ENCODE measurements around the gene BAIAP2.

BAIAP2 gene

DNA sequence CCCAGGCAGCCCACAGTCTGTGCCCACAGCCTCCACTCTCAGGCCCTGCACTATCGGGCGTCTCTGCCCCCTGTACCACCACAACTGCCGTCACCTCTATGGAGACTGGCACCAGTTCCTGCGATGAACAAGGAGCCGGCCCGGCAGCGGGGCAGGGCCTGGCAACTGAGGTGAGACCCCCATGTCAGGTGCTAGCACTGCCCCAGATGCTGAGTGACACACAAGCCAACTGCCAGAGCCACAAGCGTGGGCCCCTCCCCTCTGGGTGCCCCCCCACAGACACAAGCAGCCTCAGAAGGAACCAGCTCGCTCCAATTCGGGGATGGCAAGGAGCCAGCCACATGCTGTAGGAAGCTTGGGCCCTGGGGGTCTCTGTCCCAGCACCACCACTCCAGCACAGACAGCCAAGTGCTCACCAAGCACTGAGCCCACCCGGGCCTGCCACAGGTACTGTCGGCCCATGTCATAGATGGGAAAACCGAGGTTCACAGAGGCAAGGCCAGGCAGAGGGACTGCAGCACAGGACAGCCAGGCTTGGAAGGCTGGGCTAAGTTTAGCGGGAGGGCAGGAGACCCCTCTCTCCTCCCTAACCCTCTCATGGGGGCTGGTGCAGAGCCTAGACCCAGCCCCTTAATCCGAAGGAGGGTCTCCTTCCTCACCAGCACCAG, 128.9 kb downstream of the BAIAP2 start:
- DNase-seq = no peak

DNA sequence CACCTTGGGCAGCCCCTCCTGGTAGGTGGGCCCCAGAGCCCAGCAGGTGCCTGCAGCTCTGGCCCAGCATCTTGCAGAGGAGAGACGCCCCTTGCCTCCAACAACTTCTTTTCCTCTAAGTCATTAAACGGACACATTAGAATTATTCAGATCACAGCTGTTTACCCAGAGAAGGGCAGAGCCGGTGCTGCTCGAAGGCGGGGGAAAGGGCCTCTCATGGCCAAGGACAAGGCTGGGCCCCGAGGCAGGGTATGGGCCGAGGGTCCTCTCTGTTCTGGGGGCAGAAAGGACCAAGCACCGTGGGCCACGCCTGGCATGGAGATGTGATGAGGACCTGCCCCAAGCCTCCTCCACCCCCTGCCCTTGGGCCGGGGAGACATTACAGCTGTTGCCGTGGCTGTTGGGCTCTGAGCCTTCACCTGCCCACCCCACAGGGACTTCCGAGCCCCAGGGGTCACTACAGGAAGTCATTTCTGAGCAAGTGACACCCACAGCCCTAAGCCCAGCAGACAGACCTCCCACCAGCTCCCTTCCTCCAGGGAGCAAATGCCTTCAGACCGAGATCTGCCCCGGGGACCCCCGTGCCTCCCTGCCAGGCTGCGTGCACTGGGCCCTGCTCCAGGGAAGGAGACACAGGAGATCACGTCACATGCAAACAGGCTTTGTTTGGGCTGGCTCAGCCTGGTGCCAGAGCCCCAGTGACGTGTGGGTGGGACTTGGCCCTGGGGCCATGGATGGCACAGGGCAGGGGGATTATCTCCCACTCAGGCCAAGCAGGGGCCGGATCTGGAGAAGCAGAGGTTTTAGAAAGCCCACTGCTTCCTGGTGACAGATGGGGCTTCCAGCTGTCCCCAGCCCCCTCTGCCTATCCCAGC, 129.7 kb downstream of the BAIAP2 start:
- no peak for DNase-seq

DNA sequence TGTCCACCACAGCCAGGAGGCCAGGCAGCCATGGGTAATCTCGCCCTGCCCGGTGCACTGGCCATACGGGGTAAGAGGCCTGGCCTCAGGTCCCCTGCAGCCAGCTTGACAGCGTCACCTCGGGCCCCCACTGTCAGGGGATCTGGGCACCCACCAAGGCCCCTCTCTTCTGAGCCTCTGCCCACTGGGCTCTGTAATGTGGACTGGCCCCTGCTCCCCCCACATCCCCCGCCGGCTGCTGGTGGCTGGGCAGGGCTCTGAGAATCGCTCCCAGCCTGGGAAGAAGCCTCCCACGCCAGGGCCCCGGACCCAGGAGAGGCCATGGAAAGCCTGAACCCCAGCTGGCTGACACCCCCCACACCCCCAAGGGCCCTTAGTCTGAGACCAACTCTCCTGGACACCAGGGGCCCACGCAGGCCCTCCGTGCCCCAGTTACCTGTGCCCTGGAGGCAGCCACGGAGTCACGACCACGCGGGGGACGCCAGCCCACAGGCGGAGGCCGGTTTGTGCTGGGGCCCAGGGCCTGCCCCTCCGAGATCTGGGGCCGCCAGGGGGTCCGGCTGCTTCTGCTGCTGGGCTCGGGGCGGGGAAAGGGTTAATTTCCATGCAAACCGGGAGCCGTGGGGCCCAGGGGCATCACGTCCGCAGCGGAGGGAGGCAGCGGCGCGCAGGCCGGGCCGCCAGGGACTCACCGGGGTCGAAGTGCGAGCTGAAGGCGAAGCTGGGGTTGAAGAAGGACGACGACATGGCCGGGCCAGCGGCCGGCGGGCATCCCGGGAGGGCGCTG, 130.5 kb downstream of the BAIAP2 start, which contains the start of gene PVALEF:
PVALEF (plus strand) TSS at position 262 of the 787 bp plus-strand sequence. CDS start 15,720 bp downstream, outside the sequence.
- no peak for DNase-seq

DNA sequence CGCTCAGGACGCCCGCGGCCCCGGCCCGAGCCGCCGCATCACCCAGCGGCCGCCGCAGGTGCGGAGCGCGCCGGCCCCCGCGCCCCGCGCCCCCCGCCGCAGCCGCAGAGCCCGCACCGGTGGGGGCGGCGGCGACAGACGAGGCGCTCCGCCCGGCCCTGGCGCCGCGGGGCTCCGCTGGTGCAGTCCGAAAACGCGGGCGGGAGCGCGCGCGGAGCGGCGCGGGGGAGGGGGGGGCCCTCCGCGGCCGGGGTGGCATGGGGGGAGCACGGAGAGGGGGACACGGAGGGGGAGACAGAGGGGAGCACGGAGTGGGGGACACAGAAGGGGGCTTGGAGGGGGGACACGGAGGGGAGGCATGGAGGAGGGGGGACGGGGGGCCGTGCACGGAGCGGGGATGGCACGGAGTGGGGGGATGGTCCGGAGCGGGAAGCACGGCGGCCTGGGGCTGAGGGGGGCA, 131.1 kb downstream of the BAIAP2 start, which contains the start of gene AATK:
AATK (minus strand) TSS at position 189 of the 460 bp plus-strand sequence. CDS start 229 bp downstream, outside the sequence.
- DNase-seq = no peak
